HepG2 (cell line): ENCODE results near the gene SF3A2. TPM values are rescaled to one million over a fixed set of nuclear protein-coding genes. Genes with fewer than 3 reads are reported as not detected.
A peak's percentile ranks its signal among the peaks of the same experiment; 100 is the strongest.

Experiments
- ASH2L ChIP-seq: fragments of 300-600, 200-600 bp; sonication (generic); IDR thresholded peaks from 2 replicates; pipeline ENCODE4 v1.7.0; 2017; ENCODE audit warnings: low read depth, mild to moderate bottlenecking, moderate library complexity, mixed read lengths, low read length; ENCODE audit not compliant: insufficient read length
- ATF1 ChIP-seq: IDR thresholded peaks from 2 replicates; pipeline ENCODE4 v1.6.1; 2016; ENCODE audit warnings: mild to moderate bottlenecking, control low read depth
- BHLHE40 ChIP-seq: IDR thresholded peaks from 2 replicates; pipeline ENCODE4 v1.6.1; 2011; ENCODE audit warnings: low read length, improper control_type of control experiment
- HDAC1 ChIP-seq: sonication (generic); formaldehyde crosslinking; IDR thresholded peaks from 2 replicates; pipeline ENCODE4 v1.5.1; 2020; ENCODE audit warnings: mild to moderate bottlenecking, missing genetic modification reagents
- HOXA3 ChIP-seq: sonication (generic); formaldehyde crosslinking; IDR thresholded peaks from 2 replicates; pipeline ENCODE4 v1.5.0; 2020; ENCODE audit warnings: missing genetic modification reagents
- KLF15 ChIP-seq: sonication (generic); formaldehyde crosslinking; IDR thresholded peaks from 2 replicates; pipeline ENCODE4 v1.8.1; 2023; ENCODE audit warnings: borderline replicate concordance, mild to moderate bottlenecking, inconsistent platforms, missing genetic modification reagents, mixed read lengths
- MBD4 ChIP-seq: IDR thresholded peaks from 2 replicates; pipeline ENCODE4 v1.6.1; 2012; ENCODE audit warnings: low read length, inconsistent platforms, borderline replicate concordance
- MED8 ChIP-seq: sonication (generic); formaldehyde crosslinking; IDR thresholded peaks from 2 replicates; pipeline ENCODE4 v1.8.1; 2023; ENCODE audit warnings: mild to moderate bottlenecking, missing genetic modification reagents; ENCODE audit not compliant: insufficient replicate concordance
- NCOA1 ChIP-seq: sonication (generic); formaldehyde crosslinking; IDR thresholded peaks from 2 replicates; pipeline ENCODE4 v1.9.0; 2021; ENCODE audit warnings: missing genetic modification reagents
- NFE2L1 ChIP-seq: sonication (generic); formaldehyde crosslinking; IDR thresholded peaks from 2 replicates; pipeline ENCODE4 v1.4.0; 2020; ENCODE audit warnings: missing genetic modification reagents, mild to moderate bottlenecking, borderline replicate concordance
- NONO ChIP-seq, 2 experiments: fragments of 450-650 bp in 1 of 2; sonication (generic) in 1 of 2; formaldehyde crosslinking in 1 of 2; IDR thresholded peaks in 1 of 2; conservative IDR thresholded peaks in 1 of 2; 2 replicates each; pipeline versions ENCODE4 v1.6.1 to v1.8.0; 2017 to 2022; ENCODE audit warnings: mild to moderate bottlenecking in 1 of 2, missing genetic modification reagents in 1 of 2, moderate library complexity in 1 of 2
- PAF1 ChIP-seq: IDR thresholded peaks from 2 replicates; pipeline ENCODE4 v1.6.1; 2016; ENCODE audit warnings: missing genetic modification reagents, missing compliant biosample characterization
- RFX3 ChIP-seq: IDR thresholded peaks from 2 replicates; pipeline ENCODE4 v1.6.1; 2016; ENCODE audit warnings: missing biosample characterization, missing genetic modification reagents
- SIN3A ChIP-seq: IDR thresholded peaks from 2 replicates; pipeline ENCODE4 v1.6.1; 2011; ENCODE audit warnings: low read depth, mild to moderate bottlenecking, control low read depth, low read length, borderline replicate concordance
- ZBTB42 ChIP-seq: sonication (generic); formaldehyde crosslinking; IDR thresholded peaks from 2 replicates; pipeline ENCODE4 v1.5.0; 2020; ENCODE audit warnings: mild to moderate bottlenecking, missing genetic modification reagents
- ZEB1 ChIP-seq: IDR thresholded peaks from 2 replicates; pipeline ENCODE4 v1.6.1; 2012; ENCODE audit warnings: mild to moderate bottlenecking, low read depth, inconsistent platforms; ENCODE audit not compliant: insufficient replicate concordance
- ZNF253 ChIP-seq: sonication (generic); formaldehyde crosslinking; IDR thresholded peaks from 2 replicates; pipeline ENCODE4 v1.8.0; 2022; ENCODE audit warnings: mild to moderate bottlenecking, missing genetic modification reagents, borderline replicate concordance
- ZNF282 ChIP-seq: fragments of 450-650 bp; IDR thresholded peaks from 2 replicates; pipeline ENCODE4 v1.6.1; 2018; ENCODE audit not compliant: partially characterized antibody
- ZNF510 ChIP-seq: sonication (generic); formaldehyde crosslinking; IDR thresholded peaks from 2 replicates; pipeline ENCODE4 v1.4.0; 2020; ENCODE audit warnings: low read depth, mild to moderate bottlenecking, missing genetic modification reagents
- ZNF720 ChIP-seq: sonication (generic); formaldehyde crosslinking; IDR thresholded peaks from 2 replicates; pipeline ENCODE4 v1.4.0; 2020; ENCODE audit warnings: missing genetic modification reagents
- ZNF766 ChIP-seq: sonication (generic); formaldehyde crosslinking; IDR thresholded peaks from 2 replicates; pipeline ENCODE4 v1.5.0; 2020; ENCODE audit warnings: missing genetic modification reagents, borderline replicate concordance
- ZNF768 ChIP-seq: sonication (generic); formaldehyde crosslinking; IDR thresholded peaks from 2 replicates; pipeline ENCODE4 v1.4.0; 2020; ENCODE audit warnings: missing genetic modification reagents
- ZSCAN30 ChIP-seq: sonication (generic); formaldehyde crosslinking; IDR thresholded peaks from 2 replicates; pipeline ENCODE4 v1.5.0; 2020; ENCODE audit warnings: mild to moderate bottlenecking, missing genetic modification reagents
- polyA plus RNA-seq, 8 experiments: library from polyadenylated mRNA; depleted of rRNA in 3 of 8; stranded (reverse) in 7 of 8; unstranded in 1 of 8; fragments of >200 nt; fragmentation: Illumina TruSeq in 4 of 8; extraction: Trizol in 4 of 8; gene quantifications; 2 replicates each; pipeline versions ENCODE4 v1.2.1 to v1.2.3, GENCODE V29; 2011 to 2016; ENCODE audit warnings: low read depth in 4 of 8, missing spikeins in 1 of 8, mixed read lengths in 1 of 8; ENCODE audit not compliant: insufficient read depth in 1 of 8
- total RNA-seq, 5 experiments: library from RNA; depleted of rRNA; stranded (reverse); fragments of >200 nt; fragmentation: Illumina TruSeq; extraction: Trizol; gene quantifications; 2 replicates each; pipeline ENCODE4 v1.2.3, GENCODE V29; 2016; ENCODE audit warnings: low read depth in 1 of 5
- TF ChIP-seq, protein P1 (sequence below): sonication (generic); formaldehyde crosslinking; IDR thresholded peaks from 2 replicates; pipeline ENCODE4 v1.8.0; 2022; ENCODE audit warnings: mild to moderate bottlenecking, missing genetic modification reagents, borderline replicate concordance
- TF ChIP-seq, protein P2 (sequence below): sonication (generic); formaldehyde crosslinking; IDR thresholded peaks from 2 replicates; pipeline ENCODE4 v1.5.0; 2020; ENCODE audit warnings: missing genetic modification reagents
- TF ChIP-seq, protein P3 (sequence below): sonication (generic); formaldehyde crosslinking; conservative IDR thresholded peaks from 2 replicates; pipeline ENCODE4 v1.8.0; 2022; ENCODE audit warnings: mild to moderate bottlenecking, moderate library complexity, missing genetic modification reagents

The SF3A2 gene
- total and polyA plus RNA-seq, 2 of the 13 experiments (the other 11 are each of a cell fraction or from before 2014, with no cell fraction given), result 8.6 to 8.8 TPM

DNA sequence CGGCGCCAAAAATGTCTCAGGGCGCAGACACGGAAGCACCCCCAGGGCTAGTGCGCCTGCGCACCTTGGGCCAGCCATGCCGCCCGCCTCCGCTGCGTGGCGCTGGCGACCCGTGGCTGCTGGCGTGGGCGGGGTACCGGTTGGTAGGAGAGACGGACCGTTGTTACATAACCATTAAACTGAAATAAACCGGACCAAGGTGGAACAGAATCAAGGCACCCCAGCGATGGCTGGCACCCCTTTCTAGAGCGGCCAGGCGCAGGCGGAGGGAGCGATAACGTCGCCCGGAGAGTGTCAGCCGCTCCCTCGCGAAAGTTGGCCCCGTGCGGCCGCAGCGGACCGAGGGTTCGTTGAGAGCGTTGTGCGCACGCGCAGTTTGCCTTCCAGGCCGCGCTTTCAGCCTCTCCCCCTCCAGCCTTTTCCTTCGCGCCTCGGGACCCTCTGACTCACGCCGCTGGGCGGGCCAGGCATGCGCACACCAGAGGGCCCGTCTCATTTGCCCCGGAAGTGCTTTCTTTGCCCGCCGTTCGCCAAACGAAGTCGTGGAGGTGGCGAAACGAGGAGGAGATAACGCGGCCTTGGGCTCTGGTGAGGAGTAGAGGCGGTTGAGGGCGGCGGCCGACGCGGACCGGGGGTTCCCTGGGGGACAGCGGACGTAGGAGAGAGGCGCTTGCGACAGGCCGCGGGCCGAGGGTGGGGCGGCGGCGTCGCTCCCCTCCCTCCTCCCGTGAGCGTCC is at the start of gene SF3A2, which contains the start of gene PLEKHJ1 (continued):
- TF ChIP-seq MBD4 (no peak), MED8 (CRISPR knock-in tag) (peak; percentile 90), RFX3 (CRISPR knock-in tag) (no peak), KLF15 (CRISPR knock-in tag) (peak; percentile 86; the same call in 1 of the 2 replicates), NFE2L1 (CRISPR knock-in tag) (no peak; the same call in 1 of the 2 replicates), ATF1 (0 out of 2 replicates have a peak, but pooled peaks have one; percentile 21), ZBTB42 (CRISPR knock-in tag) (peak; percentile 96), ZNF282 (no peak), ZNF253 (CRISPR knock-in tag) (peak; percentile 86), NONO (IDR thresholded peaks at IDR 0.05) (no peak), NONO (CRISPR knock-in tag; conservative IDR thresholded peaks at IDR 0.05) (peak; percentile 80), ZNF768 (CRISPR knock-in tag) (peak; percentile 40), NCOA1 (CRISPR knock-in tag) (peak; percentile 74; the same call in 1 of the 2 replicates), SIN3A (no peak), PAF1 (CRISPR knock-in tag) (no peak), ZSCAN30 (CRISPR knock-in tag) (peak; percentile 88), ZNF766 (CRISPR knock-in tag) (peak; percentile 97), HDAC1 (peak; percentile 82), ZNF720 (CRISPR knock-in tag) (no peak), BHLHE40 (peak; percentile 41), ASH2L (peak; percentile 64), ZNF510 (peak; percentile 90; the same call in 1 of the 2 replicates), ZEB1 (peak; percentile 74), HOXA3 (CRISPR knock-in tag) (peak; percentile 92)
- TF ChIP-seq, protein P1, sequence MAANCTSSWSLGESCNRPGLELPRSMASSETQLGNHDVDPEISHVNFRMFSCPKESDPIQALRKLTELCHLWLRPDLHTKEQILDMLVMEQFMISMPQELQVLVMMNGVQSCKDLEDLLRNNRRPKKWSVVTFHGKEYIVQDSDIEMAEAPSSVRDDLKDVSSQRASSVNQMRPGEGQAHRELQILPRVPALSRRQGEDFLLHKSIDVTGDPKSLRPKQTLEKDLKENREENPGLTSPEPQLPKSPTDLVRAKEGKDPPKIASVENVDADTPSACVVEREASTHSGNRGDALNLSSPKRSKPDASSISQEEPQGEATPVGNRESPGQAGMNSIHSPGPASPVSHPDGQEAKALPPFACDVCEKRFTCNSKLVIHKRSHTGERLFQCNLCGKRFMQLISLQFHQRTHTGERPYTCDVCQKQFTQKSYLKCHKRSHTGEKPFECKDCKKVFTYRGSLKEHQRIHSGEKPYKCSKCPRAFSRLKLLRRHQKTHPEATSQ (CRISPR knock-in tag), result peak; percentile 93; the same call in 1 of the 2 replicates
- TF ChIP-seq, protein P2, sequence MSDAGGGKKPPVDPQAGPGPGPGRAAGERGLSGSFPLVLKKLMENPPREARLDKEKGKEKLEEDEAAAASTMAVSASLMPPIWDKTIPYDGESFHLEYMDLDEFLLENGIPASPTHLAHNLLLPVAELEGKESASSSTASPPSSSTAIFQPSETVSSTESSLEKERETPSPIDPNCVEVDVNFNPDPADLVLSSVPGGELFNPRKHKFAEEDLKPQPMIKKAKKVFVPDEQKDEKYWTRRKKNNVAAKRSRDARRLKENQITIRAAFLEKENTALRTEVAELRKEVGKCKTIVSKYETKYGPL (CRISPR knock-in tag), result peak; percentile 99
- TF ChIP-seq, protein P3, sequence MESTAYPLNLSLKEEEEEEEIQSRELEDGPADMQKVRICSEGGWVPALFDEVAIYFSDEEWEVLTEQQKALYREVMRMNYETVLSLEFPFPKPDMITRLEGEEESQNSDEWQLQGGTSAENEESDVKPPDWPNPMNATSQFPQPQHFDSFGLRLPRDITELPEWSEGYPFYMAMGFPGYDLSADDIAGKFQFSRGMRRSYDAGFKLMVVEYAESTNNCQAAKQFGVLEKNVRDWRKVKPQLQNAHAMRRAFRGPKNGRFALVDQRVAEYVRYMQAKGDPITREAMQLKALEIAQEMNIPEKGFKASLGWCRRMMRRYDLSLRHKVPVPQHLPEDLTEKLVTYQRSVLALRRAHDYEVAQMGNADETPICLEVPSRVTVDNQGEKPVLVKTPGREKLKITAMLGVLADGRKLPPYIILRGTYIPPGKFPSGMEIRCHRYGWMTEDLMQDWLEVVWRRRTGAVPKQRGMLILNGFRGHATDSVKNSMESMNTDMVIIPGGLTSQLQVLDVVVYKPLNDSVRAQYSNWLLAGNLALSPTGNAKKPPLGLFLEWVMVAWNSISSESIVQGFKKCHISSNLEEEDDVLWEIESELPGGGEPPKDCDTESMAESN (CRISPR knock-in tag), result peak; percentile 90
